Suppressor macrophage treated with lipopolysaccharide for 4 hours (primary cell): ENCODE results near the gene IKBKG.
A peak's percentile ranks its signal among the peaks of the same experiment; 100 is the strongest.
"Not testable (repeated sequence)": the region's sequence is repeated elsewhere in the genome, so short reads cannot be mapped to it uniquely, and the experiment has no call there.

Experiments used
- DNase-seq: peaks from one replicate; pipeline ENCODE4 v3.0.0-alpha.2; 2020

Gene IKBKG, protein sequence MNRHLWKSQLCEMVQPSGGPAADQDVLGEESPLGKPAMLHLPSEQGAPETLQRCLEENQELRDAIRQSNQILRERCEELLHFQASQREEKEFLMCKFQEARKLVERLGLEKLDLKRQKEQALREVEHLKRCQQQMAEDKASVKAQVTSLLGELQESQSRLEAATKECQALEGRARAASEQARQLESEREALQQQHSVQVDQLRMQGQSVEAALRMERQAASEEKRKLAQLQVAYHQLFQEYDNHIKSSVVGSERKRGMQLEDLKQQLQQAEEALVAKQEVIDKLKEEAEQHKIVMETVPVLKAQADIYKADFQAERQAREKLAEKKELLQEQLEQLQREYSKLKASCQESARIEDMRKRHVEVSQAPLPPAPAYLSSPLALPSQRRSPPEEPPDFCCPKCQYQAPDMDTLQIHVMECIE

DNA sequence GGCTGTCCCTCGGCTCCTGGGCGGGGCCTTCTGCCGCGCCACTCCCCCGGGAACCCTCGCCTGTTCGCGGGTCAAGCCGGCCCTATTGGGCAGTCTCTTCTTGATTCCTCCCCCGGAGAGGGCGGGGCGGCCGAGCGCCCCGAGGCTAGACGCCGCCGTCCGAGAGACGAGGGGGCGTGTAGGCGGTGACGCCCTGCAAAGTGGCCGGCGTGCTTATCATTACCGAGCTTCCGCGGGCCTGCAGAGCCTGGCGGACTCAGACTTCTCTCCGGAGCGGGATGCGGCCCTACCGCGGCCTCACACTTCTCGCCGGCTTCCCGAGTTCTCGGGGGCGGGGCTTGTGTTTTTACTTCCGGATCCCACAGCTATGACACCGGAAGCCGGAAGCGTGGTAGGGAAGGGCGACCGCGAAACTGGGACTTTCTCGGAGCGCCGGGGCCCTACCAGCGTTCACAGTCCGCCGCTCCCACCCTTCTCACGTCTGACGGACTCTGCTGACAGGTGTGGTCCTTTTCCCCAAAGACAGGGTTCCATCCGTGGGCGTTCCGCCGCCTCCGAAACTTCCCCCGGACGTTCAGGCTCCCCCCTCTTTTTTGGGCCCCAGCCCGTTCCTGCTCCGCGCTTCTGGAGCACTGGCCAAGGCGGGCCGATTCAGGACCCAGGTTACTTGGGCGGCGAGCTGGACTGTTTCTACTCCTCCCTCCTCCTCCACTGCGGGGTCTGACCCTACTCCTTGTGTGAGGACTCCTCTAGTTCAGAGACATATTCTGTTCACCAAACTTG, at the start of gene IKBKG:
IKBKG (plus strand) TSS at position 376 of the 783 bp plus-strand sequence. CDS start 4,383 bp downstream, outside the sequence.
- DNase-seq = peak; percentile 91

- DNase-seq = not testable (repeated sequence)
These were observed 46.0 kb upstream of the IKBKG start for GRCh38 chrX:154501423-154501822.

- DNase-seq = no peak
These were observed 45.3 kb upstream of the IKBKG start for GRCh38 chrX:154502098-154502497.

- DNase-seq = no peak
These were observed 44.4 kb upstream of the IKBKG start for GRCh38 chrX:154502989-154503388.

- DNase-seq = no peak
These were observed 41.7 kb upstream of the IKBKG start for GRCh38 chrX:154505734-154506133.

GRCh38 chrX:154506483-154507332, 40.7 kb upstream of the IKBKG start:
- no peak for DNase-seq

DNA sequence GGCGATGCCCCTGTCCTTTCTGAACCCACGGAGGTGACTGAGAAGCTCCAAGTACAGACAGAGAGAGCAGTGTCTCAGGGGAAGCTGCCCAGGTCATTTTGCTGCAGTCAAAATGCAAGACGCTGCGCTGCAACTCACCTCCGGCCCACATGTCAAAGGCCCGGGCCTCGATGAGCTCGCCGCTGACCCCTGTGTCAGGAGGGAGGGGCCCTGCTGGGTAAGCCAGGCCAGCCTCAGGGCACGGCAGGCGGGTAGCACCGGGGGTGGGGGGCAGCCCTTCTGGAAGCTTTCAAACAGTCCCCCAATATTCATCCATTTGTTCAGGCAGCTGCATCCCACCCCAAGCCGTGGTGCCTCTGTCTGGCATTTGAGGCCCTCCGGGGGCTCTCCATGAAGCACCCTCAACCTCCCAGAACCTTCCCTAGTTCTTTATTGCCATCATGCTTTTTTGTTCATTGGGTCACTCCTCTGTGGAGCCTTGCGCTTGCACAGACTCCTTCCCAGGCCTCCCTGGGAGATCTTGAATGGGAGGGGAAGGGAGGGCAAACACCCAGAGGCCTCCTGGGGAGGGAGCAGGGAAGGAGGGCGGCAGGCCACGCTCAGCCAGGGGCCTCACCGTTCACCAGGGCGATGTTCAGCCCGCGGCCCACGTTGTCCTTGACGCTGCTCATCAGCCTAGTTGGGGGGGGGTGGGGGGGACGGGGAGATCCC, 39.6 kb upstream of the IKBKG start:
- DNase-seq = no peak

DNA sequence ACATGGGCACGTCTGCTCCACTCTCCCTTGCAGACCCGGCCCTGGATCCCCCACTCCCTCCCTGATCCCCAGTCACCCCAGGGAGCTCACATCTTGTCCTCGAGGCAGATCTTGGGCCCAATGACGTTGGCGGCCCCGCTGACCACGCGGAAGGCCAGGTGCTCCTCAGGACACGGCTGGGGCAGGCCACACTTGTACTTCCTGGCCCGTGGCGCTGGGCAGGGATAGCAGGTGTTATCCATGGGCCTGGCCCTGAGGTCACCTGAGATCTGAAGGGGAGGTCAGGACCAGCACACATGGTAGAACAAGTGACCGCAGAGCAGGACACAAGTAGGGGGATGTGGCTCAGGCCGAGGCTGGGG, 39.1 kb upstream of the IKBKG start:
- no peak for DNase-seq

DNA sequence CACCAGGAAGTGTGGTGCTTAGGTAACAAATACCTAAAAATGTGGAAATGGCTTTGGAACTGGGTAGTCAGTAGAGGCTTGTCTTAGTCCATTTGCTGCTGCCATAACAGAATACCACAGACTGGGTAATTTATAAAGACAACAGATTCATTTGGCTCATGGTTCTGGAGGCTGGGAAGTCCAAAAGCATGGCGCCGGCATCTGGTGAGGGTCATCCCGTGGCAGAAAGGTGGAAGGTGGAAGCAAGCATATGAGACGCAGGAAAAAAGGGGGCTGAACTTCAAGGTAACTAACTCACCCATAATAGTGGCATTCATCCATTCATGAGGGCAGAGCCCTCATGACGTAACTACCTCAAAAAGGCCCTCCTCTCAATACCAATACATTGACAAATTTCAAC, 38.0 kb upstream of the IKBKG start:
- DNase-seq = no peak

DNA sequence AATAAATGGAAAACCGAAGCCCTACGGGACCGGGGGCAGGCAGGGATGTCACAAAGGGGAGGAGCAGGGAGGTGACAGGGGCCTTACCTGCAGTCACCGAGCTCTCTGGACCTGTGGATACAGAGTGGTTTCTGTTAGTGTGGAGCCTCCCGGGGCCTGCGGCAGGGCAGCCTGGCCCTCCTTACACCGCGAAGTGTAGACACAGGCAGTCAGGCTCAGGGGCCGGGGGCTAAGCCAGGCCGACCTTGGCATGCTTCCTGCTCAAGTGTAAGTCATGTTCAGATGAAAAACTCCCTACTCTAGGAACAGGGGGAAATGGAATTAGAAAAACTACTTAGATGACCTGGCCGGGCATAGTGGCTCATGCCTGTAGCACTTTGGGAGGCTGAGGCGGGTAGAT, 35.7 kb upstream of the IKBKG start:
- DNase-seq = no peak

DNA sequence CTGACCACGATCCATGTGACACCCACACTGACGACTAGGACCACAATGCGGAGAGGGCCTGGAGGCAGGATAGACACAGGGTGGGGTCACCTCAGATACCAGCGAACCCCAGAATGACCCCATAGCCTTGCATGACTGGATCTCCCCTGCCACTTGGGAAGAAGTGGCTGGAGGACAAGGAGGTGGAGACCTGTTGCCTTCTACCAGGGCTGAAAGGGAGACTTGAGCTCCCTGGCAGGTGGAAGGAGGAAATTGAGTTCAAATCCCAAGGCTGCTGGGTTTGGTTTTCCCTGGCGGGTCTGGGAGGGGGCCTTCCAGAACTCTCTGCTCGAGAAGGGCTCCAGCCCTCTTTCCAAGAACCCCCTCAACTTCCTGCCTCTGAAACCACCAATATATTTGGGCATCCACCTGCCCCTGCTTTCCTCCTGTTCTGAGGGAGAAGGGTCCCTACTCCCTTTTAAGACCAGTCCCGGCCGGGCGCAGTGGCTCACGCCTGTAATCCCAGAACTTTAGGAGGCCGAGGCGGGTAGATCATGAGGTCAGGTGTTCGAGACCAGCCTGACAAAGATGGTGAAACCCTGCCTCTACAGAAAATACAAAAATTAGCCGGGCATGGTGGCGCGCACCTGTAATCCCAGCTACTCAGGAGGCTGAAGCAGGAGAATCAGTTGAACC, 34.4 kb upstream of the IKBKG start:
- no peak for DNase-seq

GRCh38 chrX:154513716-154514115, 33.7 kb upstream of the IKBKG start:
- peak; percentile 14 for DNase-seq

DNA sequence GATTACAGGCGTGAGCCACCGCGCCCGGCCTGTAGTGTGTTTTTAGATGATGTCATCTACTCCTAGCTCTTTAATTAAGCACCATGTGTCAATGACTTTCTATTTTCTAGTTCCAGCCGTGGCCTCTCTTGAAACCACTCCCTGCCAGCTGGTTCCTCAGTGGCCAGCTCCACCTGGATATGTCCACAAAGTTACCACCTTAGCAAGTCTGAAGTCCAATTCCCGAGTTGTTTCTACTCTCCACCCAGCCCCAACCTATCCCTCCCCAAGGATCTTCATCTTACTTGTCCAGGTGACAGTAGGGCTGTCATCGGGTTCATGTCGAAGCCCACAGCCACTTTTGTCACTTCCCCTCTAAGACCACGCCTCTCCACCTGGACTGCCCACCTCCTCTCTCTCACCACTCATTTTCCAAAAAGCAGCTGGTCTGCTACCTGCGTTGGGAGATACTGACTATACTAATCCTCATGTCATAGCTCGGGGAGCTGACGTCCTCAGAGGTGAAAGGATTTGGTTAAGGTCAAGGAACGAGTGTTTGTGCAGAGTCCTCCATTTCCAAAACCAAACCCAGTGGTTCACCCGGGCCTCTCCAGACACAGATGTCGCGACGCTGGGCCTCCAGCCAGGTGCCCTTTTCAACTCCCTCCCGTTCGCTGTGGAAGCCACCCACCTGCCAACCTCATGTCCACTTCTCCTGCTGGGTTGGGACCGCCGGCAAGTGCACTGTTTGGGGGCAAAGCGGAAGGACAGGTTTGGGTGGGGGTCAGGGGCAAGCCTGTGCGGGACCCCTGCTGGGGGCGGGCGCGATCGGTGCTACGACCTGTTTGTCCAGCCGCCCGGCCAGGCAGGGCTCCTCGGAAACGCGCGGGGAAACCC, 32.1 kb upstream of the IKBKG start:
- DNase-seq = peak; percentile 4

- DNase-seq = peak; percentile 90
These were observed 31.3 kb upstream of the IKBKG start, which contains the start of gene FAM3A for GRCh38 chrX:154515966-154516655. FAM3A (minus strand) TSS chrX:154516232; CDS start chrX:154515772, 460 bp downstream.

DNA sequence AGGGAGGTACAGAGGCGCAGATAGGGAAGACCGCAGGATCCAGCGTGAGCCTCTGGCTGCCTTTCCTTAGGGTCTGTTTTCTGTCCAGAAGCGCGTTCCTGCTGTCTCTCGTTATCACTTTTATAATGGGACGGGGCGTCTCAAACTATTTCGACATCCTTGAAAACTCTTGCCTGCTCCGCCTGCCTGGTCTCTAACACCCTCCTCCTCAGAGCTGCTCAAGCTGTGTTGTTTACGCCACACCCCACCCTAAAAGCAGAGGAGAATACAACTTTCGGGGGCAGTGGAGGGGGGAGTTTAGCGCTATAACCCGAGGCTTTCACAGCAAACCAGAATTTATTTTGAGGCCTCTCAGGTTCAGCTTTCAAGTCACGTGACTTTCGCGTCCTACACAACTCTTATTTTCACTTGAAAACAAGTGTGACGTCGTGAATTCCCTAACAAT, 30.7 kb upstream of the IKBKG start:
- peak; percentile 2 for DNase-seq

- no peak for DNase-seq
These were observed 30.2 kb upstream of the IKBKG start for GRCh38 chrX:154517101-154517781.

- no peak for DNase-seq
These were observed 28.0 kb upstream of the IKBKG start for GRCh38 chrX:154519389-154519788.

DNA sequence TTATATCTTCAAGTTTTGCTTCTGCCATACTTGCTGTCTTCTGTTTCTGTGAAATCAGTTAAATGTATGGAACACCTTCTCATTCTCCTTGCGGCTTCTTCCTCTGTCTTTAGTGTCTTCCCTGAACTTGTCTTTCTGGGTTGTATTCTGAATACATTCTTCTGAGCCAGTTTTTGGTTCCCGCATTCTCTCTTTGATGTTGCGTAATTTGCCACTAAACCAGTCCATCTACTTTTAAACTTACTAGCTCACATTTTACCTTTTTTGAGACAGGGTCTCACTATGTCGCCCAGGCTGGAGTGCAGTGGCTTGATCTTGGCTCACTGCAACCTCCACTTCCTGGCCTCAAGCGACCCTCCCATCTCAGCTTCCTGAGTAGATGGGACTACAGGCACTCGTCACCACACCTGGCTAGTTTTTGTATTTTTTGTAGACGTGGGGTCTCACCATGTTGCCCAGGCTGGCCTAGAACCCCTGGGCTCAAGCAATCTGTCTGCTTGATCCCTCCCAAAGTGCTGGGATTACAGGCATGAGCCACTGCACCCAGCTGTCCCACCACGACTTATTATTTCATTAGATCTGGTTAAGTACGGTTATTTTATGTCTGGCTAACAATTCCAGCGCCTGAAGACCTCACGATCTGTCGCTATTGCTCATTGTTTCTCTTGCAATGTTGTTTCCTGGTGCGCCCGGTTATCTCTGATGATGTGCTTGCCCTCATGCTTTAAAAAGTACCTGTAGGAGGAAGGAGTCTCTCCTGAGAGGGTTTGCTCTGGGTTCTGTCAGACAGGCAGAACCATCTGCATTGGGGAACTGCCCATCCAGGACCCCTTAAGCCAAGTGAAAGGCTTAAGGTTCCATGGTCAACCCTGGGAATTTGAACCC, 21.6 kb upstream of the IKBKG start:
- DNase-seq = no peak
